Stomach smooth muscle (tissue), 2 donors: Measurements from ENCODE around the gene KIF22.
"Not testable (repeated sequence)": the region's sequence is repeated elsewhere in the genome, so short reads cannot be mapped to it uniquely, and the experiment has no call there.

Experiments used
- H3K27ac ChIP-seq: one replicate; pipeline ENCODE4 v1.7.0; 2013; ENCODE audit warnings: mild to moderate bottlenecking, low read length, inconsistent platforms
- H3K27me3 ChIP-seq, 2 donors: one replicate each; pipeline ENCODE4 v1.7.0; 2013; ENCODE audit warnings: low read length in 2 of 2; ENCODE audit not compliant: insufficient read depth in 2 of 2, control insufficient read depth in 1 of 2
- H3K36me3 ChIP-seq, 2 donors: one replicate each; pipeline ENCODE4 v1.7.0; 2013; ENCODE audit warnings: low read length in 2 of 2; ENCODE audit not compliant: control insufficient read depth in 2 of 2, insufficient read depth in 2 of 2
- H3K4me1 ChIP-seq: one replicate; pipeline ENCODE4 v1.7.0; 2013; ENCODE audit warnings: low read length; ENCODE audit not compliant: control insufficient read depth, insufficient read depth
- H3K4me3 ChIP-seq, 2 donors: one replicate each; pipeline ENCODE4 v1.7.0; 2013; ENCODE audit warnings: low read length in 2 of 2
- H3K9ac ChIP-seq, 2 donors: one replicate each; pipeline ENCODE4 v1.7.0; 2013; ENCODE audit warnings: low read length in 2 of 2, mild to moderate bottlenecking in 1 of 2
- H3K9me3 ChIP-seq, 2 donors: one replicate each; pipeline ENCODE4 v1.7.0; 2013; ENCODE audit warnings: low read length in 2 of 2; ENCODE audit not compliant: control insufficient read depth in 2 of 2
- donor health status: healthy.
- donor health status: Pancreatic carcinoma.

The KIF22 gene

DNA sequence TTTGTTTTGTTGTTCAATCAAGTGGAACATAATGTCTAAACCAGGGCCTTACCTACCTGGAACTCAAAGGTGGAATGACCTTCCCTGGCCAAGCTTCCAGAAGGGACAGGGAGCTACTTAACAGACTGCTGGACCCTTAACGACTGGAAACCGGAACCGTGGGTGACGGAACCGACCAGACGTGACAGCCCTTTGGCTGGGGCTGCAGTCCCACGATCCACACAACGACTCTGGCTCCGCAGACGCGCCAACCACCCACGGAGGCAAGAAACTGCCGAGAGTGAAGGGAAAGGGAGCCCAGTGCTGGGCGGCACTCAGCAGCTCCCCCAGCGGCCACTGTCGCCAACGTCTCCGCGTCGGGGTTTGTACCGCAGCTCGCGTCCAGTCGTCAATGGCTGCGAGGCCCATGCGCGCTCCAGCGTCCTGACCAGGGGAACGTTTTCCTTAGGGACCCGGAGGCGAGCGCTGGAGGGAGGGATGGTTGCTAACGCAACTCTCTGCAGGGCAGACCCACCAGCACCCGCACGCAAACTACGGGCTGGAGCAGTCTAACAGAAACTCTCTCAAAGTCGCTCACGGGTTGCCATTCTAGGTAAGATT, 5.5 kb upstream of the KIF22 start:
- no peak overlapping the region for H3K27ac ChIP-seq
- peak overlapping the region; percentile 56 to 63 for H3K4me3 ChIP-seq

DNA sequence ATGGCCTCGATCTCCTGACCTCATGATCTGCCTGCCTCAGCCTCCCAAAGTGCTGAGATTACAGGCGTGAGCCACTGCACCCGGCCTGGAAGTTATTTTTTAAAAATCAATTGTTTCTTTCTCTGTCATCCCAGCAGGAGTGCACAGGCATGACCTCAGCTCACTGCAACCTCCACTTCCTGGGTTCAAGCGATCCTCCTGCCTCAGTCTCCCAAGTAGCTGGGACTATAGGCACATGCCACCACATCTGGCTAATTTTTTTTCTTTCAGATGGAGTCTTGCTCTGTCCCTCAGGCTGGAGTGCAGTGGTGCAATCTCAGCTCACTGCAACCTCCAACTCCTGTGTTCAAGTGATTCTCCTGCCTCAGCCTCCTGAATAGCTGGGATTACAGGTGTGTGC, 3.4 kb upstream of the KIF22 start:
- H3K27me3 ChIP-seq, H3K36me3 ChIP-seq, H3K4me3 ChIP-seq, H3K27ac ChIP-seq, H3K9me3 ChIP-seq, H3K9ac ChIP-seq: not testable (repeated sequence)
- peaks cover 22% of the 10 kb centered on the region for H3K4me1 ChIP-seq

More for the DNA sequence above, 5.5 kb upstream of the KIF22 start:
- Histone ChIP-seq H3K9me3 (no peaks in the 10 kb centered on the region), H3K4me1 (peaks cover 9% of the 10 kb centered on the region), H3K36me3 (no peaks in the 10 kb centered on the region), H3K9ac (peak overlapping the region in 1 of 2 donors; percentile 29), H3K27me3 (peaks cover 0 to under 1% of the 10 kb centered on the region in 2 donors)

DNA sequence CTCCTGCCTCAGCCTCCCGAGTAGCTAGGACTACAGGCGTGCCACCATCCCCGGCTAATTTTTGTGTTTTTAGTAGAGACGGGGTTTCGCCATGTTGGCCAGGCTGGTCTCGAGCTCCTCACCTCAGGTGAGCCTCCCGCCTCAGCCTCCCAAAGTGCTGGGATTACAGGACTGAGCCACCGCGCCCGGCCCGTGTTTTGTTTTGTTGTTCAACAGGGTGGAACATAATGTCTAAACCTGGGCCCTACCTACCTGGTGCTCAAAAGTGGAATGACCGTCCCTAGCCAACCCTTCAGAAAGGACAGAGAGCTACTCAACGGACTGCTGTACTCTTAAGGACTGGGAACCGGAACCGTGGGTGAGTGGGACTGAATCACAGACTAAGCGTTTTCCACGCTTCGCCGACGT, 772 bp upstream of the KIF22 start:
- Histone ChIP-seq H3K9ac (peak overlapping the region; percentile 78 to 95), H3K4me3 (peak overlapping the region; percentile 91 to 93), H3K9me3 (no peaks in the 10 kb centered on the region), H3K27me3 (no peaks in the 10 kb centered on the region), H3K4me1 (peaks cover 22% of the 10 kb centered on the region), H3K27ac (peak overlapping the region; percentile 90), H3K36me3 (no peaks in the 10 kb centered on the region)

DNA sequence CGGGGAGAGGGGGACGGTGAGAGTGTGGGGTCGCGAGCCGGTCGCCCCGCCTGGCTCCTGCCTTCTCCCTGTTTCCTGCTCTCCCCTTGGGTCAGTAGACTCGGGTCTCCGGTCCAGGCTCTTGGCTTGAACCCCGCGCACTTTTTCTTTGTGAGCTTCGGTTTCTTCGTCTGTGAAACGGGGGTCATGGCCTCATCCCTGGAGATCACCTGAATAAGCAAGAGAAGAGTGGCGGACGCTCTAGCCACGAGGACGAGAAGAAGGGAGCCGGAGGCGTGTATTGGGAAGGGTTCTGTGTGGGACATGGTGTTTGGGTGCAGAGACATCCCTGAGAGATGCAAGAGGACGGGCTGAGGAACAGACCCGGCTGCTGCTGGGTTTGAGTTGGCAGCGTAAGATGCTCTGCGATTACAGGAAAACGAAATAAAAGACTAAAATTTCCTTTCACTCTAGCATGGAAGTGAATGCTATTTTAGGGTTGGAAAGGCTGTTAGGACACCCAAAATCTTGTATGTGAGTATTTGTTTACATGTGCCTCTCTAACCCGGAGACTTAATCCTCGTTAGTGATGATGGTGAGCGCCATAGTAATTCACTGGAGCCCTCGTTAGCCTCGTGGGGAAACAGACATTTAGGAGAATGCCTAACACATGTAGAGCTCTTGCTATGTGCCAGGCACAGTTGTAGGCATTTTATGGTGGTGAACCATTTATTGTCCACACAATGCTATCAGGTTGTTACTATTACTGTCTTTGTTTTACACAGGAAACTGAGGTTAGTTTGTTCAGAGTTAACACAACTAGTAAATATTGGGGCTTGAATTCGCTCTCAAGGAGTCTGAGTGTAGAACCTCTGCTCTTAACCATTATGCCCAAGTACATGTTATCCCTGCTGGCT, 646 bp downstream of the KIF22 start:
- peaks cover 17% of the 10 kb centered on the region for H3K4me1 ChIP-seq
- no peaks in the 10 kb centered on the region for H3K36me3 ChIP-seq
- H3K27ac ChIP-seq, result no peak overlapping the region
- no peaks in the 10 kb centered on the region for H3K9me3 ChIP-seq
- H3K27me3 ChIP-seq, result no peaks in the 10 kb centered on the region
- H3K9ac ChIP-seq, result peak overlapping the region; percentile 59 to 64
- H3K4me3 ChIP-seq, result peak overlapping the region; percentile 77 to 91

DNA sequence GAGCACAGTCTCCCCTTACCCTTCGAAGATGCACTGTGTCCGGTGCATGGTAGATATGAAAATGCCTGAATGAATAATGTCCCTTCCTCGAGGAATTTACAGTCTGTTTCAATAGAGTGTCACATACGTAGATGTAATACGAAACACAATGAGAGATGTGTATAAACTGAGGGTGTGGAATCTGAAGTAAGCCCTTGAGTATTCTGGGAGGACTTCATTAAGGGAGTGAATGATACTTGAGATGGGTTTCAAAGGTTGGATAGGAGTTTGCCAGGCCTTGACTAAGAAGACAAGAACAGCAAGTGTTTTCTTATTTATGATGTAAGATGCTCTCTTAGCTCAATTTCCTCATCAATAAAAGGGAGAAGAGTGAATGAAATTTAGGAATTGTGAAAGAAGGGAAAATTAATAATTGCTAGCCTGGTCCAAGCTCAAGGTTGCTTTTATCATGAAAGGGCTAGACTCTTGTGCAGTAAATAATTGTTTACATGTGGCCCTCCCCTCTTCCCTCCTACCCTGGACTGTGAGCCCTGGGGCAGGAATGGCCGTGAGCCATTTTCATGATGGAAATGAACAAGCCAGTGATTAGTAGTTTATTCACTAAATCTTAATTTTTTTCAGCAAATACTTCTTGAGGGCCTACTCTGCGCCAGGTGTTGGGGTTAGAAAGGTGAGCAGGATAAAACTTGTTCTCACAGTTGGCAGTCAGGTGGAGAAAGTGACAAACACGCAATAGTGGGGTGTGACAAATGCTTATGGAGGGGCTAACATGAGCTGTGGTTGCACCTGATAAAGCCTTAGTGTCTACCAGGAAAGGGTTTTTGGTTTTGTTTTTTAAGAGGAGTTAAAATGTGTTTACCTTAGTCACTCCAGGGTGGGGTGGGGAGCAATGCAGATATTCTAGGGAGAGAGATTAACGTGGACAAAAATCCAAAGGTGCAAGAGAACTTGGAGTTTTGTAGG, 1.6 kb downstream of the KIF22 start:
- peak overlapping the region; percentile 77 to 91 for H3K4me3 ChIP-seq
- peaks cover 0 to under 1% of the 10 kb centered on the region in 2 donors for H3K36me3 ChIP-seq
- H3K9me3 ChIP-seq, result no peaks in the 10 kb centered on the region
- H3K4me1 ChIP-seq, result peaks cover 17% of the 10 kb centered on the region
- H3K9ac ChIP-seq, result no peak overlapping the region
- H3K27ac ChIP-seq, result no peak overlapping the region
- H3K27me3 ChIP-seq, result no peaks in the 10 kb centered on the region

DNA sequence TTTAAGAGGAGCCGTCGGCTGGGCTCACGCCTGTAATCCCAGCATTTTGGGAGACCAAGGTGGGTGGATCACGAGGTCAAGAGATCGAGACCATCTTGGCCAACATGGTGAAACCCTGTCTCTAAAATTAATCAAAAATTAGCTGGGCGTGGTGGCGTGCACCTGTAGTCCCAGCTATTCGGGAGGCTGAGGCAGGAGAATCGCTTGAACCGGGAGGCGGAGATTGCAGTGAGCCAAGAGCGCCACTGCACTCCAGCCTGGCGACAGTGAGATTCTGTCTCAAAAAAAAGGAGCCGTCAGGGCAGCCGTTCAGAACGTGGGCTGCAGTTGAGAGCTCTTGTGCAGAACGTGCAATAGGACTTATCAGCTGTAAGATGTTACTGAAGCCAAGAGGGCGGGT, 2.6 kb downstream of the KIF22 start:
- peaks cover 17% of the 10 kb centered on the region for H3K4me1 ChIP-seq
- not testable (repeated sequence) for H3K27ac ChIP-seq, H3K36me3 ChIP-seq, H3K9me3 ChIP-seq, H3K9ac ChIP-seq, H3K27me3 ChIP-seq, H3K4me3 ChIP-seq

DNA sequence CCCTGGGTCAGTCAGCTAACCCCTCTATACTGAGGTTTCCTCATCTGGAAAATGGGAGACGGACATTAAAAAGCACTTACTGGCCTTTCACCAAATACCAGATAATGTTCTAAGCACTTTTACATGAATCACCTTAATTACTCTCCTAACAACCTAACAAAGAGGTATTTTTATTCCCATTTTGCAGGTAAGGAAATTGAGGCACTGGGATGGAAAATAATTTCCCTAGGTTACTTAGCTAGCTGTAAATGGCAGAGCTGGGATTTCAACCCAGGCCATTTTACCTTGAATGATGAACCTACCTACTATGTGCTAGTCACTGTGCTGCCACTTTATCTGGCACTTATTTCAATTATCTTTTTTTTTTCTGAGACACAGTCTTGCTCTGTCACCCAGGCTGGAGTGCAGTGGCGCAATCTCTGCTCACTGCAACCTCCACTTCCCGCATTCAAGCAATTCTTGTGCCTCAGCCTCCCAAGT, 3.7 kb downstream of the KIF22 start:
- H3K36me3 ChIP-seq, result peaks cover 13 to 18% of the 10 kb centered on the region in 2 donors
- H3K4me3 ChIP-seq, result no peak overlapping the region
- no peak overlapping the region for H3K27ac ChIP-seq
- H3K4me1 ChIP-seq, result peaks cover 17% of the 10 kb centered on the region
- no peaks in the 10 kb centered on the region for H3K9me3 ChIP-seq
- no peak overlapping the region for H3K9ac ChIP-seq
- H3K27me3 ChIP-seq, result no peaks in the 10 kb centered on the region

DNA sequence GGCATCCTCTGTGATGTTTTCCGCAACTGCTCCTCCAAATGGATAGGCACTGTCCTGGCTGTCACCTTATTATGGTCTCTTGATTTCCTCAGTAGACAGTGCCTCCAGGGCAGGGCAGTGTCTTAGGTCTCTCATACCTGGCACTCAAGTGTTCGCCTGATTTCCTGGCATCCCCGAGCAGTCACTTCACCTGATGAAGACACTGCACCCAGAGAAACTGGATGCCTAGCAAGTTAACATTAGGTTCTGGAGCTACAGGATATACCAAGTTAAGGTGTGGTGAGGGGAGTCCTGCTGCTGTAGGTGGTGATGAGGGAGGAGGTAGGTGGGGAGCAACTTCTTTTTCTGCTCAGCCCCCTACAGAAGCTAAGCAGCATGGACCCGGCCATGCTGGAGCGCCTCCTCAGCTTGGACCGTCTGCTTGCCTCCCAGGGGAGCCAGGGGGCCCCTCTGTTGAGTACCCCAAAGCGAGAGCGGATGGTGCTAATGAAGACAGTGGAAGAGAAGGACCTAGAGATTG, 11.9 kb downstream of the KIF22 start:
- Histone ChIP-seq H3K4me3 (no peak overlapping the region), H3K9ac (no peak overlapping the region), H3K9me3 (no peaks in the 10 kb centered on the region), H3K36me3 (peaks cover 17 to 25% of the 10 kb centered on the region in 2 donors), H3K27me3 (no peaks in the 10 kb centered on the region), H3K4me1 (peaks cover 20% of the 10 kb centered on the region), H3K27ac (peak overlapping the region; percentile 97)

DNA sequence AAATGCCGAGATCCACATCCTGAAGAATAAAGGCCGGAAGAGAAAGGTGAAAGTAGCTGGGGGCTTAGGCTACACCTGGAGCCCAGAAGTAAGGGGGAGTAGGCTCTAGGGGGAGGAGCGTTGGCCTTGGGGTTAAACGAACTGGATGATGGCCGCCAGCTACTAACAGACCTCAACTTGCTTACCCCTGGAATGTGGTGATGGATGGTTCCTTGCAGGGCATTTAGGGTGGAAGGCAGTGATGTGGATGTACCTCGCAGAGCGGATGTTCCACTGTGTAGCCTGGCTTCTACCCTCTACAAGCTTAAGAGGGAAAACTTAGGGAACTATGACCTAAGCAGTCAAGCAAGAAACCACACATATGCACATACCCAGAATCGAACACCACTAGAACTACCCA, 13.5 kb downstream of the KIF22 start:
- Histone ChIP-seq H3K36me3 (peaks cover 9 to 10% of the 10 kb centered on the region in 2 donors), H3K27ac (peak overlapping the region; percentile 97), H3K27me3 (no peaks in the 10 kb centered on the region), H3K9ac (peak overlapping the region in 1 of 2 donors; percentile 96), H3K9me3 (no peaks in the 10 kb centered on the region), H3K4me3 (peak overlapping the region; percentile 85 to 88), H3K4me1 (peaks cover 35% of the 10 kb centered on the region)
